Endothelial cell of umbilical vein (primary cell): Measurements from ENCODE around the gene KHDC3L. TPM values are rescaled to one million over a fixed set of nuclear protein-coding genes. Genes with fewer than 3 reads are reported as not detected.

Experiments
- BruUV-seq: library from RNA; stranded (reverse); fragments of 400-500 nt; replicated peaks from 2 replicates; lab custom pipeline; 2021; lab: Mats Ljungman, UMichigan
- CTCF ChIA-PET: fragments of 300-600, 350-600 bp; sonication (Branson Sonifier 250); formaldehyde crosslinking; loops from one replicate; lab custom pipeline; 2021; ENCODE audit warnings: antibody characterized with exemption, inconsistent platforms; lab: Charles Lee
- POLR2A ChIA-PET: fragments of 300-600, 350-600 bp; sonication (Branson Sonifier 250); formaldehyde crosslinking; loops from one replicate; lab custom pipeline; 2021; ENCODE audit warnings: antibody characterized with exemption, inconsistent platforms; lab: Charles Lee
- DNase-seq: peaks from one replicate; pipeline ENCODE4 v3.0.0-alpha.2; 2011; ENCODE audit warnings: low read depth, low spot score
- FAIRE-seq: peaks from 2 replicates; lab custom pipeline; 2011; peaks lifted over from hg19 to GRCh38; lab: Jason Lieb, UNC
- H2AFZ ChIP-seq: 2 replicates; pipeline ENCODE4 v1.6.0; 2012; ENCODE audit warnings: low read depth, low read length, control low read depth, inconsistent platforms
- H3K27ac ChIP-seq: 2 replicates; pipeline ENCODE4 v1.5.1; 2011; ENCODE audit warnings: low read depth, mild to moderate bottlenecking, control low read depth, low read length, moderate library complexity; ENCODE audit not compliant: insufficient read depth
- H3K27me3 ChIP-seq, 2 experiments: 2 replicates each; pipeline versions ENCODE4 v1.6.0 to v1.6.1; 2011; ENCODE audit warnings: low read length in 2 of 2, mixed read lengths in 1 of 2; ENCODE audit not compliant: control insufficient read depth in 2 of 2, insufficient read depth in 2 of 2
- H3K36me3 ChIP-seq, 2 experiments: 2 replicates in 1 of 2; 3 replicates in 1 of 2; pipeline ENCODE4 v1.5.1; 2011; ENCODE audit warnings: low read length in 2 of 2, mild to moderate bottlenecking in 1 of 2, moderate library complexity in 1 of 2; ENCODE audit not compliant: control insufficient read depth in 2 of 2, insufficient read depth in 2 of 2; ENCODE audit errors: extremely low read depth in 1 of 2
- H3K4me1 ChIP-seq: 3 replicates; pipeline ENCODE4 v1.5.1; 2011; ENCODE audit warnings: mild to moderate bottlenecking, low read length; ENCODE audit not compliant: control insufficient read depth, insufficient read depth; ENCODE audit errors: extremely low read depth
- H3K4me2 ChIP-seq: 2 replicates; pipeline ENCODE4 v1.6.1; 2011; ENCODE audit warnings: low read length, control low read depth, mixed read lengths; ENCODE audit not compliant: insufficient read depth
- H3K4me3 ChIP-seq, 3 experiments: fragments of 200-600 bp in 1 of 3; sonication (generic), shearing (Covaris generic) in 1 of 3; replicated peaks in 1 of 3; 2 replicates each; pipeline ENCODE4 v1.5.1; 2011 to 2016; ENCODE audit warnings: control low read depth in 3 of 3, low read length in 3 of 3, mild to moderate bottlenecking in 2 of 3, inconsistent platforms in 1 of 3, low read depth in 1 of 3, moderate library complexity in 1 of 3; ENCODE audit not compliant: insufficient read depth in 1 of 3
- H3K79me2 ChIP-seq: 2 replicates; pipeline ENCODE4 v1.6.0; 2012; ENCODE audit warnings: low read length, inconsistent platforms; ENCODE audit not compliant: control insufficient read depth, insufficient read depth
- H3K9ac ChIP-seq: replicated peaks from 2 replicates; pipeline ENCODE3; 2011; ENCODE audit warnings: low read length, control low read depth; ENCODE audit not compliant: insufficient read depth; ENCODE audit errors: extremely low read depth
- H3K9me1 ChIP-seq: replicated peaks from 3 replicates; pipeline ENCODE4 v1.6.0; 2011; ENCODE audit warnings: mild to moderate bottlenecking, low read length; ENCODE audit not compliant: control insufficient read depth, insufficient read depth; ENCODE audit errors: extremely low read depth
- H3K9me3 ChIP-seq: replicated peaks from 2 replicates; pipeline ENCODE4 v1.5.1; 2012; ENCODE audit warnings: low read length, inconsistent platforms; ENCODE audit not compliant: control insufficient read depth, insufficient read depth
- H4K20me1 ChIP-seq: replicated peaks from 2 replicates; pipeline ENCODE3; 2011; ENCODE audit warnings: mild to moderate bottlenecking, low read length; ENCODE audit not compliant: control insufficient read depth, insufficient read depth; ENCODE audit errors: extremely low read depth
- EZH2 ChIP-seq: IDR thresholded peaks from 2 replicates; pipeline ENCODE4 v1.6.1; 2012; ENCODE audit warnings: borderline replicate concordance, low read depth, mild to moderate bottlenecking, moderate library complexity, low read length, inconsistent platforms; ENCODE audit not compliant: severe bottlenecking
- FOS ChIP-seq: IDR thresholded peaks from 2 replicates; pipeline ENCODE4 v1.6.1; 2011; ENCODE audit warnings: mild to moderate bottlenecking, low read length, moderate library complexity, borderline replicate concordance; ENCODE audit not compliant: insufficient read depth
- GATA2 ChIP-seq: IDR thresholded peaks from 2 replicates; pipeline ENCODE4 v1.7.0; 2011; ENCODE audit warnings: low read depth, mild to moderate bottlenecking, moderate library complexity, mixed read lengths, low read length; ENCODE audit not compliant: insufficient read length, insufficient read depth
- JUN ChIP-seq: IDR thresholded peaks from 2 replicates; pipeline ENCODE4 v1.6.1; 2011; ENCODE audit warnings: borderline replicate concordance, low read depth; ENCODE audit not compliant: insufficient read length, insufficient read depth
- MYC ChIP-seq: IDR thresholded peaks from one replicate; pipeline ENCODE4 v1.6.1; 2011; ENCODE audit warnings: mild to moderate bottlenecking, low read depth, low read length
- POLR2A ChIP-seq: IDR thresholded peaks from 2 replicates; pipeline ENCODE4 v1.6.1; 2012; ENCODE audit warnings: low read depth, mild to moderate bottlenecking, control low read depth, low read length
- POLR2AphosphoS5 ChIP-seq: IDR thresholded peaks from 2 replicates; pipeline ENCODE4 v1.6.1; 2012; ENCODE audit warnings: low read depth, mild to moderate bottlenecking, control low read depth, low read length, moderate library complexity; ENCODE audit not compliant: insufficient read depth
- dilution Hi-C: fragments of 300-500 bp; cut with MboI; formaldehyde crosslinking; loops from one replicate; pipeline ENCODE4 v1.15.0; 2019; ENCODE audit warnings: low sequenced_read_pairs; ENCODE audit not compliant: extremely low pct_ligation_motif_present
- intact Hi-C: fragments of 100-400 bp; cut with micrococcal nuclease; formaldehyde crosslinking; loops from one replicate; pipeline ENCODE4 v1.10.0; 2022
- polyA plus RNA-seq, 4 experiments: library from polyadenylated mRNA; depleted of rRNA in 3 of 4; stranded (reverse) in 3 of 4; unstranded in 1 of 4; fragments of >200 nt; gene quantifications; 2 replicates each; pipeline versions ENCODE4 v1.2.1 to v1.2.3, GENCODE V29; 2011 to 2012; ENCODE audit warnings: missing spikeins in 1 of 4
- total RNA-seq: library from RNA; stranded (reverse); gene quantifications from 2 replicates; pipeline ENCODE4 v1.2.3, GENCODE V29; 2021
- TF ChIP-seq, protein P1 (sequence below), 2 donors: IDR thresholded peaks; 1 replicate in 1 of 2; 2 replicates in 1 of 2; pipeline ENCODE4 v1.5.1; 2011; ENCODE audit warnings: low read length in 2 of 2, mild to moderate bottlenecking in 2 of 2, moderate library complexity in 2 of 2, control low read depth in 1 of 2, inconsistent platforms in 1 of 2, low read depth in 1 of 2; ENCODE audit not compliant: insufficient read depth in 1 of 2; ENCODE audit errors: extremely low read depth in 1 of 2
- TF ChIP-seq, protein P2 (sequence below): IDR thresholded peaks from 2 replicates; pipeline ENCODE4 v1.6.1; 2011; ENCODE audit not compliant: insufficient read depth, insufficient read length

The KHDC3L gene
- total and polyA plus RNA-seq, 2 donors (not counting 3 experiments of a cell fraction or from before 2014, with no cell fraction given), result not detected

DNA sequence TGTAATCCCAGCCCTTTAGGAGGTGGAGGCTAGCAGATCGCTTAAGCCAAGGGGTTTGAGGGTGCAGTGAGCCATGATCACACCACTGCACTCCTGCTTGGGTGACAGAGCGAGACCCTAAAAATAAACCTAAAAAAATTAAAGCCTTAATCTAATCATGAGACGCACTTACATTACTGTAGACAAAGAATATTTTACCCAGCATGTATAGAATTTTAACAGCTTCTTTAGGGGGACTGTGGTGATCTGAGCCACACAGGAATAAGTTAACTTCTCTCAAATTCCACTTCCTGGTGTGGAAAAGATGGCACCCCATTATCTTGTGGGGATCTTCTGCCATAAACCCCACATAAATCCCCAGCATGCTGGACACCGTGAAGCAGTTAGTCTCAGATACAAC is 9.5 kb downstream of the KHDC3L start:
- FAIRE-seq (no peak), DNase-seq (no peak)
- ChIA-PET POLR2A (no interaction called here), CTCF (interaction anchor here (0.7 kb wide), 1 partner anchor 111 kb away, joined by 3 read pairs; no protein-coding TSS in a partner anchor)
- no peak overlapping the region for H3K9ac ChIP-seq
- H3K36me3 ChIP-seq, result no peaks in the 10 kb centered on the region
- H3K27me3 ChIP-seq, result no peaks in the 10 kb centered on the region
- intact Hi-C loops, result no loop called here
- no peak overlapping the region for H3K4me3 ChIP-seq
- BruUV-seq, result no TSS peak
- H3K79me2 ChIP-seq, result no peaks in the 10 kb centered on the region
- H3K9me1 ChIP-seq, result no peaks in the 10 kb centered on the region
- no peak overlapping the region for H2AFZ ChIP-seq
- H4K20me1 ChIP-seq, result no peaks in the 10 kb centered on the region
- no peak overlapping the region for H3K4me2 ChIP-seq
- H3K9me3 ChIP-seq, result no peaks in the 10 kb centered on the region
- TF ChIP-seq POLR2A (no peak), GATA2 (no peak), MYC (no peak), FOS (no peak), EZH2 (no peak), POLR2AphosphoS5 (no peak), JUN (no peak)
- TF ChIP-seq, protein P1, sequence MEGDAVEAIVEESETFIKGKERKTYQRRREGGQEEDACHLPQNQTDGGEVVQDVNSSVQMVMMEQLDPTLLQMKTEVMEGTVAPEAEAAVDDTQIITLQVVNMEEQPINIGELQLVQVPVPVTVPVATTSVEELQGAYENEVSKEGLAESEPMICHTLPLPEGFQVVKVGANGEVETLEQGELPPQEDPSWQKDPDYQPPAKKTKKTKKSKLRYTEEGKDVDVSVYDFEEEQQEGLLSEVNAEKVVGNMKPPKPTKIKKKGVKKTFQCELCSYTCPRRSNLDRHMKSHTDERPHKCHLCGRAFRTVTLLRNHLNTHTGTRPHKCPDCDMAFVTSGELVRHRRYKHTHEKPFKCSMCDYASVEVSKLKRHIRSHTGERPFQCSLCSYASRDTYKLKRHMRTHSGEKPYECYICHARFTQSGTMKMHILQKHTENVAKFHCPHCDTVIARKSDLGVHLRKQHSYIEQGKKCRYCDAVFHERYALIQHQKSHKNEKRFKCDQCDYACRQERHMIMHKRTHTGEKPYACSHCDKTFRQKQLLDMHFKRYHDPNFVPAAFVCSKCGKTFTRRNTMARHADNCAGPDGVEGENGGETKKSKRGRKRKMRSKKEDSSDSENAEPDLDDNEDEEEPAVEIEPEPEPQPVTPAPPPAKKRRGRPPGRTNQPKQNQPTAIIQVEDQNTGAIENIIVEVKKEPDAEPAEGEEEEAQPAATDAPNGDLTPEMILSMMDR (IDR thresholded peaks at IDR 0.05; ENCODE audit: extremely low read depth in 1 of 2, insufficient read depth in 1 of 2, low read depth in 1 of 2, low read length in 2 of 2), result no peak
- TF ChIP-seq, protein P2, sequence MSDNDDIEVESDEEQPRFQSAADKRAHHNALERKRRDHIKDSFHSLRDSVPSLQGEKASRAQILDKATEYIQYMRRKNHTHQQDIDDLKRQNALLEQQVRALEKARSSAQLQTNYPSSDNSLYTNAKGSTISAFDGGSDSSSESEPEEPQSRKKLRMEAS, result no peak
- dilution Hi-C loops, result no loop called here
- no peak overlapping the region for H3K27ac ChIP-seq
- no peaks in the 10 kb centered on the region for H3K4me1 ChIP-seq
